ENCODE data around the gene HOXA1.

DNA sequence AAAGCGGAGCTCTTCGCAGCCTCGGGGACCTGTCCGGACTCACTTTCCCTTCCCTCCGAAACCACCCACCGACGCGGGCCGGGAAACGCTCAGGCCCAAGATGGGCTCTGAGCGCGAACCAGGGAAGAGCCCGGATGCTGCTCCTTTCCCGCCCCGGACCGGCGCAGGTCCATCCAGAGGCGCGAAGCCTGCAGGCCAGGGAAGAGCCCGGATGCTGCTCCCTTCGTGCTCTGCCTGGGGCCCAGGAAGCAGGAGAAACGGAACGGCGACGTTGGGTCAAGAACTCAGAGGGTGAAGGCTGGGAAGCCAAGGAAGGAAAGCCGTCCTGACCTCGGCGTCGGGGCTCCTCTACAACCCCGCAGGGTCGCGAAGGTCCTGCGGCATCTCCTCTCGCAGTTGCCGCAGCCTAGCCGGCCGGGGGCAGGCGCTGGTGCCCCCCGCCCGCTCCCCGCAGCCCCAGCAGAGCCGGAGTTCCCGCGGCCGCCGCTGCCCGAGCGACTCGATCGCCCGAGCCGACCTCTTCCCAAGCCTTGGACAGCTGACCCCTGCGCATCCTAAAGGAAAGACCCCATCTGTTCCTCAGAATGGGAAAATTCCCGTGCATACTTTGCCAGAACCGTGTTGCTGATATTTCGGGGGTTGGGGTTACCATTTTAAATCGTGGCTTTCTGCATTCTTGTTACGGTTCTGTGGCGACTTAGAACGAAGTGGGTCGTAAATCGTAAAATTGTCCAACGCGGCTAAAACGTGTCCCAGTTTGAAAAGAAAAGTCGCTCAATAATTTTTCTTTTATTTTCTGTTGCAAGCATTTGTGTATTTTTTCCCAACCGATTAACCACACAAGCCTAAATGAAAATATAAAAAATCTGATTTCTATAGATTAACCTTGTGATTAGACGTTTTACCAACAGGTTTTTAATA is 7.5 kb downstream of the HOXA1 start:
- TF ChIP-seq, protein P1, sequence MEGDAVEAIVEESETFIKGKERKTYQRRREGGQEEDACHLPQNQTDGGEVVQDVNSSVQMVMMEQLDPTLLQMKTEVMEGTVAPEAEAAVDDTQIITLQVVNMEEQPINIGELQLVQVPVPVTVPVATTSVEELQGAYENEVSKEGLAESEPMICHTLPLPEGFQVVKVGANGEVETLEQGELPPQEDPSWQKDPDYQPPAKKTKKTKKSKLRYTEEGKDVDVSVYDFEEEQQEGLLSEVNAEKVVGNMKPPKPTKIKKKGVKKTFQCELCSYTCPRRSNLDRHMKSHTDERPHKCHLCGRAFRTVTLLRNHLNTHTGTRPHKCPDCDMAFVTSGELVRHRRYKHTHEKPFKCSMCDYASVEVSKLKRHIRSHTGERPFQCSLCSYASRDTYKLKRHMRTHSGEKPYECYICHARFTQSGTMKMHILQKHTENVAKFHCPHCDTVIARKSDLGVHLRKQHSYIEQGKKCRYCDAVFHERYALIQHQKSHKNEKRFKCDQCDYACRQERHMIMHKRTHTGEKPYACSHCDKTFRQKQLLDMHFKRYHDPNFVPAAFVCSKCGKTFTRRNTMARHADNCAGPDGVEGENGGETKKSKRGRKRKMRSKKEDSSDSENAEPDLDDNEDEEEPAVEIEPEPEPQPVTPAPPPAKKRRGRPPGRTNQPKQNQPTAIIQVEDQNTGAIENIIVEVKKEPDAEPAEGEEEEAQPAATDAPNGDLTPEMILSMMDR (IDR thresholded peaks at IDR 0.05; ENCODE audit: insufficient read depth, low read length), result no peak
- no peak for TF ChIP-seq GABPA (IDR thresholded peaks at IDR 0.05; ENCODE audit: low read depth)
- TF ChIP-seq, protein P2, sequence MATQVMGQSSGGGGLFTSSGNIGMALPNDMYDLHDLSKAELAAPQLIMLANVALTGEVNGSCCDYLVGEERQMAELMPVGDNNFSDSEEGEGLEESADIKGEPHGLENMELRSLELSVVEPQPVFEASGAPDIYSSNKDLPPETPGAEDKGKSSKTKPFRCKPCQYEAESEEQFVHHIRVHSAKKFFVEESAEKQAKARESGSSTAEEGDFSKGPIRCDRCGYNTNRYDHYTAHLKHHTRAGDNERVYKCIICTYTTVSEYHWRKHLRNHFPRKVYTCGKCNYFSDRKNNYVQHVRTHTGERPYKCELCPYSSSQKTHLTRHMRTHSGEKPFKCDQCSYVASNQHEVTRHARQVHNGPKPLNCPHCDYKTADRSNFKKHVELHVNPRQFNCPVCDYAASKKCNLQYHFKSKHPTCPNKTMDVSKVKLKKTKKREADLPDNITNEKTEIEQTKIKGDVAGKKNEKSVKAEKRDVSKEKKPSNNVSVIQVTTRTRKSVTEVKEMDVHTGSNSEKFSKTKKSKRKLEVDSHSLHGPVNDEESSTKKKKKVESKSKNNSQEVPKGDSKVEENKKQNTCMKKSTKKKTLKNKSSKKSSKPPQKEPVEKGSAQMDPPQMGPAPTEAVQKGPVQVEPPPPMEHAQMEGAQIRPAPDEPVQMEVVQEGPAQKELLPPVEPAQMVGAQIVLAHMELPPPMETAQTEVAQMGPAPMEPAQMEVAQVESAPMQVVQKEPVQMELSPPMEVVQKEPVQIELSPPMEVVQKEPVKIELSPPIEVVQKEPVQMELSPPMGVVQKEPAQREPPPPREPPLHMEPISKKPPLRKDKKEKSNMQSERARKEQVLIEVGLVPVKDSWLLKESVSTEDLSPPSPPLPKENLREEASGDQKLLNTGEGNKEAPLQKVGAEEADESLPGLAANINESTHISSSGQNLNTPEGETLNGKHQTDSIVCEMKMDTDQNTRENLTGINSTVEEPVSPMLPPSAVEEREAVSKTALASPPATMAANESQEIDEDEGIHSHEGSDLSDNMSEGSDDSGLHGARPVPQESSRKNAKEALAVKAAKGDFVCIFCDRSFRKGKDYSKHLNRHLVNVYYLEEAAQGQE (IDR thresholded peaks at IDR 0.05; ENCODE audit: insufficient replicate concordance, low read depth), result no peak

Data from HL-60 (cell line).